ENCODE data around the gene HDAC4. TPM values are rescaled to one million over a fixed set of nuclear protein-coding genes. Genes with fewer than 3 reads are reported as not detected.
A peak's percentile ranks its signal among the peaks of the same experiment; 100 is the strongest.

HDAC4 gene
- total RNA-seq, 1 experiment from 2014 or later: 10.9 TPM

DNA sequence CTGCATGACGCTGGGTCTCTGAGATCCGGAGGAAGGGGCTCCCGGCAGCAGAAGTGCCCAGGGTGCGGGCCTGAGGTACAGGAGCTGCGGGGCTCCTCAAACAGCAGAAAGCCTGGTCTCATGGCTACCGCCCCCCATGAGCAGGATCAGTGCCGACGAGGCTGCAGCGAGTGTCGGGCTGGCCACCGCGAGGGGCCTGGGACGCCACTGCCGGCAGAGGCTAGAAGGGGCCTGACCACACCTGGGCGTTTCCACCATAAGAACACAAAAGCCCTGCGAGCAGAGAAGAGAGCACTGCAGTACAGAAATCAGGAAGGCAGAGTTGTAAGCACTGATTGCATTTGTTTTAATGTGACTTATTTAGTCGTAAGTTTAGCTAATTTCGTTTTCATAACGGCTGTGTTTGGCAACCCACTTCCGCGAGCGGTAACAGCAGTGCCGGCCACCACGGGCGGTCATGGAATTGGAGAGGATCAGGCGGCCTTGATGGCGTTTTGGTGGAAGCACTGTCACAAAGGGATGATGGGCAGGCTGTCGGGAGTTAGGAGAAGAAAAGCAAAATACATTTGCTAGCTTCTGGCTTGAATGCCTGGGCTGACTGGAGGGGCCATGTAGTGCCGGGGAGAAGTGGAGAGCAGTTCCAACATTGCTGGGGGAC is 117.4 kb downstream of the HDAC4 start:
- no peak for DNase-seq (ENCODE audit: low spot score)

DNA sequence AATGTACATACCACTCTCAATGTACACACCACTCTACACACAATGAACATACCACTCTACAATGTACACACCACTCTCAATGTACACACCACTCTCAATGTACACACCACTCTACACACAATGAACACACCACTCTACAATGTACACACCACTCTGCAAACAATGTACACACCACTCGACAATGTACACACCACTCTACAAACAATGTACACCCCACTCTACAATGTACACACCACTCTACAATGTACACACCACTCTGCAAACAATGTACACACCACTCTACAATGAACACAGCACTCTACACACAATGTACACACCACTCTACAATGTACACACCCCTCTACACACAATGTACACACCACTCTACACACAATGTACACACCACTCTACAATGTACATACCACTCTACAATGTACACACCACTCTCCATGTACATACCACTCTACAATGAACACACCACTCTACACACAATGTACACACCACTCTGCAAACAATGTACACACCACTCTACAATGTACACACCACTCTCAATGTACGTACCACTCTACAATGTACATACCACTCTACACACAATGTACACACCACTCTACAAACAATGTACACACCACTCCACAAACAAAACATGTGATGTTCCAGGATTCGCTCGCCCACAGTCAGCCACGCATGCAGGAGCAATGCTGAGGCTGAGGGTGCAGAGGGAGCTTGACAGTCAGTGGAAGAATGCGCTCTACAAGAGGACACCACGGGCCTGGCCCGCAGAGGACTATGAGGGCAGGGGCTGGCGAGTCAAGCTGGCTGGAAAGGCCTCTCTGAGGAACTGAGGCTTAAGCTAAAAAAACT is 118.2 kb downstream of the HDAC4 start:
- DNase-seq (ENCODE audit: low spot score): no peak

DNA sequence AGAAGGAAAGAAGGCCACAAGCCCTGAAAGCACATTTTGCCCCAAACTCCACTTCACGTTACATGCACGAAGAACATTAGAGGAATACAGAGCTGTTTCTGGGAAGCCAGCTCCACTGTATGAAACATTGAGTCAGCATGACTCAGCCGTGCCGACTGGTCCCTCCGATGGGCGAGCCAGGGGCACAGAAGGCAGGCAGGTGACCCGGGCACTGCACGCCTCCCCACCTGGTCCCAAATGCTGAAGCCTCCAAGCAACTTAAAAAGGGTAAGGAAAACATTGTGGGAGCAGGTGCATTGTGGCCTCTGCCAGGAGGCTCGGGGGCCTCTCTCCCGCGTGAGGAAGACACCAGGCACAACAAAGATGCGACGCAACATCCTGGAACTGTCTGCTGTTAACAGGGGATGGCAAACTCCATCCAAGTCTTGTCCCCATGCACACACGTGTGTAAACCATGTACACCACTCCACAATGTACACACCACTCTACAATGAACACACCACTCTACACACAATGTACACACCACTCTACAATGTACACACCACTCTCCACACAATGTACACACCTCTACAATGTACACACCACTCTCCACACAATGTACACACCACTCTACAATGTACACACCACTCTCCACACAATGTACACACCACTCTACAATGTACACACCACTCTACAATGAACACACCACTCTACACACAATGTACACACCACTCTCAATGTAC is 120.4 kb downstream of the HDAC4 start:
- DNase-seq (ENCODE audit: low spot score): peak; percentile 83

DNA sequence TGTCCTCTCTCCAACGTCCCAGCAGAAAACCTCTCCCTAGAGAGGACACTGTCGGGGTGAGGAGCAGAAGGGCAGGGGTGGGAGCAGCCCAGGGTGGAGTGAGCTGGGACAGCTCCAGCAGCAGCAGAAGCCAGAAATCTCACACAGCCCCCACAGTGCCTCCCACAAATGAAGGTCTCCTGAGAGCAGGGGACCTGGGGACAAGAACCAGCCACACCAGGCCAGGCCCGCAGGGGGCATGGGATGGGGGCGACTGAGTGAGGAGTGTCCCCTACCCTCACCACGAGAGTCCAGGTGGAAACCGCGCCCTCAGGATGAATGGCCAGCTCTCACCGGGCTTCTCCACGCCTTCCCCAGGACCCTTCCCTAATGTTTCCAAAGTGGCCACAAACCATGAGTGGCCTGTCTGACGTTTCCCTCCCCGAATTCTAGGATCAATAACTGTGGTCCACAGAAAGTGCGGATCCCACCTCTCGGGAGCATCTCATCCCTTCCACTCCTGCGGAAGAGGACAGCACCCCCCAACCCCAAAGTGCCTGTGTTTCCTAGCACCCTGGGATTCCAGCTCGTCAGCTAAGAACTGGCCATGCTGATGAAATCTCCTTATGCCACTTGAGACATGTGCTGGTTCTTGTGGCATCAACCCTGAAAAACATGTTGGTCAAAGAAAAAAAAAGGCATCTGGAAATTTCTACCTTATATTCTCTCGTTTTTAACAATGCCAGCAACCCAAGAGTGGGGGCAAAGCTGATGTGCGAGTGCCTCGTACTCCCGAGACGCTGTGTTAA is 121.1 kb downstream of the HDAC4 start:
- no peak for DNase-seq (ENCODE audit: low spot score)

DNA sequence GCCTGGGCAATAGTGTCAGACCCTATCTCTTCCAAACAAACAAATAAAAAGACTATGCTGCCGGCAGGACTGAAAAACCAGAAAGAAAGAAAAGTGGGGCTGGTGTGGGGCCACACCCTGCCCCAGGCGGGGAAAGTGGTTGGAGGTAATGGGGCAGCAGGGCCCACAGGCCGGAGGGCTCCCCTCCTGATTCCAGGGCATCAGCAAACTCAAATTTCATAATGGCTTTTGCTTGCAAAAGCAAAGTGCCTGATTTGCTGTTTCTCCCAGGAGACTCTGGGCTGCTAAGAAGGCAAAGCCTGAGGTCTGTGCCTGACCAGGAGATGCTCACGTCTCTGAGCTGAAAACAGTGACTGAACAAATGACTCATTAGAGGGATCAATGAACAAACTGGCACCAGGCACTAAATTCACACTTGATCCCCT is 121.9 kb downstream of the HDAC4 start:
- no peak for DNase-seq (ENCODE audit: low spot score)

DNA sequence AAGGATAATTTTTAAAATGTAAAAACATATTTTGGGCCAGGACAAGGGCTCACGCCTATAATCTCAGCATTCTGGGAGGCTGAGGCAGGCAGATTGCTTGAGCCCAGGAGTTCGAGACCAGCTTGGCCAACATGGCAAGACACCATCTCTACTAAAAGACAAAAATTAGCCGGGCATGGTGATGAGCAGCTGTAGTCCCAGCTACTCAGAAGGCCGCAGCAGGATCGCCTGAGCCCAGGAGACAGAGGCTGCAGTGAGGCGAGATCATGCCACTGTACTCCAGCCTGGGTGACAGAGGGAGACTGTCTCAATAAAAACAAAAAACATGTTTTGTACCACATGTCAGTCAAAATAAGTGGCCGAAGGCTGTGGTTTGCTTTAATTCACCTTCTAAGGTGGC is 122.5 kb downstream of the HDAC4 start:
- DNase-seq (ENCODE audit: low spot score): no peak

DNA sequence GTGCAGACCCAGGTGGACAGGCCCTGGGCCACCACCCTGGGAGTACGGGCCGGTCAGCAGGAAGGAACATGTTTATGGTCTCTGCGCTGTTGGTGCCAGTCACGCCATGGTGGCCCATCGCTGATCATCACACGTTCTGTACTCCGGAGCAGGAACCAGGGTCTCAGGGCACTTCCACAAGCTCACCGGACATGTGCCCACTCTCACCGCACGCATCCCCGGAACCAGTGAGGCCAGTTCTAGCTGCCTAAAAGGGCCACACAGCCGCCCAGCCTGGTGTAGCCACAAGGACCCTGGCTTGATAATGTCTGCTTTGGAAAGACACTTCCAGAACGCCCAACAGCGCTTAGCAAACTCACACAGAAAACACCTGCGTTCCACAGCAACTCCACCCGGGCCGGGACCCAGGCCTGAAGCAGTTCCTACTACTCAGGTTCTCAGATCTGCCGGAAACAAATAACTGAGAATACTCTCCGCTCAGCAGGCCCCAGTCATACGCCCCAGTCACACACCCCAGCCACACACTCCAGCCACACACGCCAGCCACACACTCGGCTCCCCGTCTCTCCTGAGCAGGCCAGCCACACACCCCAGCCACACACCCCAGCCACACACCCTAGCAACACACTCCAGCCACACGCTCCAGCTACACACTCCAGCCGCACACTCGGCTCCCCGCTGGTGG is 123.3 kb downstream of the HDAC4 start:
- DNase-seq (ENCODE audit: low spot score): no peak

DNA sequence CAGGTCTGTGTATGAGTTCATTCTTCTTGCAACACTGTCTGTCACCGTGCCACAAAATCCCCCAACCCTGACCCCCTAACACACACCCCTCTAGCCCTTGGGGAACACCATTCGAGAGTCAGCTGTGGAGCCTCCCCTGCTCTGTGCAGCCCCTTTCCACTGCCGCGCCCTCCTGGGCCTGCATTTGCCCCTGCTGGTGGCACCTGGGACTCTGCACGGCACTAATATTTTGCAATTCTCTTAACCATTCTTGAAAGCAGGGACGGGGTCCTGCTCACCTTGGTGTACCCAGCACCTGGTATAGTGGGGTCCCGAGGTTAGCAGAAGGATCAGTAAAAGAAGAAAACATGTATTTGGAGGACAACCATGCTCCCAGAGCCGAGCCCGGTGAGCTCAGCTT is 124.0 kb downstream of the HDAC4 start:
- DNase-seq (ENCODE audit: low spot score): no peak

DNA sequence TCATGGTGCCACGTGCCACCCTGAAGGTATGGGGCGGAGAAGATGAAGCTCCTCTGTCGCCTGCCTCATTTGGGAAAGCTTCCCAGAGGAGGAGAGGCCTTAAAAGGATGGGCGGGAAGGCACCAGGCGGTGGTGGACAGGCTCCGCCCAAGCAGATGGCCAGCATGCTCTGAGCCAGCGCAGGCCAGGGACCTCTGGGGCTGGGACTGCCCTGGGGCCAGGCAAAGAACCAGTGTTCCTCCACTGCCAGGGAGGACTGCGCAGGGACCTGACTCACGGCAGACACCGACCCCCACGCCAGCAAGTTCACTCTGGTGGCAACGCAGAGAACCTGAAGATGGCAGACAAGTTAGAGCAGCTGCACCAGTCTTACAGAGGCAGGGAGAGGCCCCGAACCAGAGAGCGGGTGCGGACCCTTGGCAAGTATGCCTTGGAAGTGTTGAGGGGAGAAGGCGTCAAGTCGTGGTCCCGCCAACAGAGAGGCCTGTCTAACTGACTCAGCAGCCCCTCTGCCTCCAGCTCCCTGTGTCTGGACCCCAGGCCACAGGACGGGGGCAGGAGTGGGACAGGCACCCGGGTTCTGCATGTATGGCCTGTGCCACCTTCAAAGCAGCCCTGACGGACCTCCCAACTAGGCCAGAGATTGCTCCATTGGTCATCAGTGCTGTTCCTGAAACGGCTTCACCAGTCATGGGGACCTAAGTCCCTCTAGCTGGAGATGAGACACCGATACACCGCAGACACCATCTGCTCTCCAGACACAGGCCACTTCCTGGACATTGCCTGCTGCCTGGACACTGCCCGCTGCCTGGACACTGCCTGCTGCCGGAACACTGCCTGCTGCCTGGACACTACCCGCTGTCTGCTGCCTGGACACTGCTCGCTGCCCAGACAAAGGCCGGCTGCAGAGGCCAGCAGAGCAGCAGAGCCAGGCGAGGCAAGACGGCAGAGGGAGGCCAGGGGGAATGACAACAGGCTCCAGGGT is 124.7 kb downstream of the HDAC4 start:
- DNase-seq (ENCODE audit: low spot score): no peak

DNA sequence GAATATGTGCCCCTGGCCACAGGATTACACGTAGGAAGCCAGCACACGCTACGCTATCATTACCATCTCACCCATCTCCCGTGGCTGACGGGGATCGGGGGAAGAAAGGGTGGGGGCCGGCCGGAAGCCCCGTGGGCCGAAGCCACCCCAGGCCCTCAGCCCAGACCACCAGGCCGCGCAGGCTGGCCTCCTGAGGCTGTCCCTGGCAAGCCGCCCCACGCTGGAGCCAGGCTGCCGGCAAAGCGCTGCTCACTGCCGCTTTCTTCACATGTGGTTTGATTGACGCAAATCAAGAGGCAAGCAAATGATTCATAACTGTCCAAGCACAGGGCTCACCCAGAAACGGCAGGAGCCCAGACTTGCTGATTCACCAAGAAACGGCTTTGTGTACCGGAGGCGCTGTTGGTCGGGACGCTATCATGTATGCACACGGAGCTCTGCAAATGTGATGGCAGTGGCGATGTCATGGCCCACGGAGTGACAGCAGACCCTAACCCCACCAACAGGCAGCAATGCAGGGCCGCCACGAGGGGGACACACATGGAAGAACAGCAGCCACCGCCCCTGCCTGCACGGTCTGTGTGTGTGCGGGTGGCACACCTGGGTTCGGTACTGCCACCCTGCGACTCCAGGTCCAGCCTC is 125.7 kb downstream of the HDAC4 start:
- no peak for DNase-seq (ENCODE audit: low spot score)

DNA sequence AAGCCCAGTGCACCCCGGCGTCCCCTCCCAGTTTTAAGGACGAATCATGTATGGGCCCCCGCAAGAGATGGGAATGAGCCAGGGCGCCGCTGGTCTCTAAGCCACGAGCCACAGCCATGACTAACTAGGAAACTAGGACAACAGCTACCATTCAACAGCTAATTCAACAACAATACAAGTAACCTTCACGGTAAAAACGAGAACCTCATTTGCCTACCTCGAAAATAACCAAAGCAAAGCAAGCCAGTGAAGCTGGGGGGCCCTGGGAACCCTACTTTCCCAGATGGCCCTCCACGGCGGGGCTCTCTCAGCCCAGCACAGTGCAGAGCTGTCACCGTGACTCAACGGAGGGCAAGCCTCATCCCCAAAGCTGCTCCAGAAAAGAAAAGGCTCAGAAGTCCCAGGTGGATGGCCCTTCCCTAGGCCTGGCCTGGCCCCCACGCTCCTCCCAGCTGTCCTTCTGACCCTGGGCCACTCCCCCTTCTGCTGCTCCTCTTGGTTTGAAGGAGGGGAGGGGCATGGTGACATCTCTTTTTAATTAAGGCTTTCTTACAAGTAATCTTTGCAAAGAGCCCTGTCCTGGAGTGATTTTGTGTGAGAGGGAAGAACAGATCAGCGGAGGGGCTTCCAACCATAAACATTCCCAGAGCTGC is 126.3 kb downstream of the HDAC4 start:
- DNase-seq (ENCODE audit: low spot score): no peak

DNA sequence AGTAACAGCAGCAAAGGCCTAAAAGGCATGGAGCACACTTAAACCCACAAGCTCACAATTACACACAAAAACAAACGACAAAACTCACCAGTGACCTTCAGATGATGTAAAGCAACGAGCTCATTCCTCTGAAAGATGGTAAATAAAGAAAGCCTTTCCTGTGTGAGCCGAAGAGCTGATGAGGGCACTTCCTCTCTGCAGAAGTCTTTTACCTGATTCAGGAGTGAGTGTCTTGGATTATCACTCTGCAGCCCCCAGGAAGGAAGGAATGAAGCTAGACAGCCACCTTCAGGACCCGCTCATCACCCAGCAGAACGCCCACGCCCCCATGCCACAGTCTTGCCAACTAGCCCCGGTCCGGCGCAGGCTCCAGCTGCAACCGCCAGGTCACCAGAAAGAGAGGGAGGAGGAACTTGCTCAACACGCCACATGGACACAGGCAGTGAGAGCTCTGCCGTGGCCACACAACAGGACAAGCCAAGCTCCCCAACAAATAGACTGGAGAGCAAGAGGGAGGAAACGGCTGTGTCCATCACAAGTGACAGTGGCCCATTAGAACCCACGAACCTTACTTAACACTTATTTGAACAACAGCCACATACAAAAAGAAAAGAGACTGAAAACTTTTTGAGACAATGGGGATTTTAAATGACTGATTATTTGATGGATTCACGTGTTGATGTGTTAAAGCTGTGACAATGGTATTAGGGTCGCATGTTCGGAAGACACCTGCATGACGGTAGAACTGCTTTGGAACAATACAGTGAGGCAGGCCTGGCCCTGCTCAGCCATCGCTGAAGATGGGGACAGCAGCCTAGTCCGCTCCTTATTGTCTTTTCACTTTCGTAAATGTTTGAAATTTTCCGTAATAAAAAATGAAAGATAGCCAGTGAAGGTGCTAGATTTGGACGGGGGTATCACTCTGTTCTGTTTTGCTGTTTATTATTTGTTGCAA is 127.3 kb downstream of the HDAC4 start:
- no peak for DNase-seq (ENCODE audit: low spot score)

DNA sequence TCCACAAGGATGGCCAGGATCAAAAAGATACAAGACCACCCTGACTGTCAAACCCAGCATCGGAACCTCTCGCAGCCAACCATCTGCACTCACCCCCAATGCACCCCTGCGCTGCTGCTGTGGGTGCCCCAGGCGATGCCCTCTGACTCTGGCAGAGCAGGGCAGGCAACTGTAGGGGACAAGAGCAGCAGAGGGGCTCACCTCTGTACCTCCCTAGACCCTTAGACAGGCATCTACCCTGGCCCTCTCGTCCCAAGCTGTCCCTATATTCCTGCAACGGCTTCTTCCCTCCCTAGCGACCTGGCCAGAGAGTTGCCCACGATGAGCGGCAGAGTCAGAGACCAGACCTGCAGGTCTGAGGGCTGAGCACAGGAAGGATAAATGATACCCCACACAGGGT is 128.2 kb downstream of the HDAC4 start:
- no peak for DNase-seq (ENCODE audit: low spot score)

DNA sequence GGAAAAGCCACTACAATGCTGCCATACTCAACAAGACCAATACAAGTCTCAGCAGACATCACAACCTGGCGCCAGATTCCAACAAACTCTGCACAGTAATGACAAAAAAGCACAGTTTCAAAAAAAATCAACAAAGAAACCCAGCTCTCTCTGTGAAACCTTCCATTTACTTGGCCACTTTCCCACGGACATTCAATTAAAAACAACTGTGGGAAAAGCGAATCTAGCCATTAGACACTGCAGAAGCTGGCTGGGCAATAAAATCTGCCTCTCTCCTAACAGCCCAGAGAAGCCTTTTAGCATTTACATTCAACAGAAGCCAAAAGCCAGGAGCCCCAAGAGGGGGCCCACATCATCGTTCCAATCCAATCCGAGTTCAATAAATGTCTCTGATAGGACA is 128.9 kb downstream of the HDAC4 start:
- DNase-seq (ENCODE audit: low spot score): no peak

DNA sequence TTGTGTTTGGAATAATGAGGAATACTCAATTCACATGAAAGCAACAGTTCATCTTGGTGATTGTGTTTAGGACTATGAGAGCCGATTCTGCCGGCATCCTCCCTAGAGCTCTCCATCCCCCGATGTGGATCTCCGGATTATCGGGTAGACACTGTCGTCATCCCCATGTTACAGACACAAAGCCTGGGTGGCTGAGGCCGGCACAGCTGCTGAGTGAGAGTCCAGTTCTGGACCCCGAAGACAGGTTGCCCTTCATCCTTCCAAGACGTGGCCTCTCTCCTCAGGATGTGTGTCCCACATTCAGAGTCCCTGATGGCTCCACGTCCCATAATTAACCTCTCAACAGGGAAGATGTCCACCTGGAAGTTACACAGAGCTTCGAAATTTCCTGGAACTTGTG is 129.3 kb downstream of the HDAC4 start:
- DNase-seq (ENCODE audit: low spot score): no peak

DNA sequence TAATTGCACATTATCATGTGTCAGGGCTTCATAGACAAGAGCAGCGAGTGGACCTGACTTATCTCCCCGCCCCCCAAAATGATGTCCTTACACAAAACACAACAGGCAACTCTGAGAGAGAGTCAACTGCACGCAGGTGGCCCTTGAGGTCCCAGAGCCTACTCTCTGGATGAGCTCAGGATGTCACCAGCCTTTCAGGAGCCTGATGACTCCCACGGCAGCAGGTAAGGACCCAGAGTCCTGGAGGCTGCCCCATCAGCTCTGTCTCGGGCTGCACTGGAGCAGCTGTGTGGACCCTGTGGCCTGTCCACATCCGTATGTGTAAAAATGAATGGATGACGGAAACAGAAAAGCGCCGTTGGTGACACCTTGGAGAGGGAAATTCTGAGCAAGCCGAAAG is 130.9 kb downstream of the HDAC4 start:
- DNase-seq (ENCODE audit: low spot score): no peak

DNA sequence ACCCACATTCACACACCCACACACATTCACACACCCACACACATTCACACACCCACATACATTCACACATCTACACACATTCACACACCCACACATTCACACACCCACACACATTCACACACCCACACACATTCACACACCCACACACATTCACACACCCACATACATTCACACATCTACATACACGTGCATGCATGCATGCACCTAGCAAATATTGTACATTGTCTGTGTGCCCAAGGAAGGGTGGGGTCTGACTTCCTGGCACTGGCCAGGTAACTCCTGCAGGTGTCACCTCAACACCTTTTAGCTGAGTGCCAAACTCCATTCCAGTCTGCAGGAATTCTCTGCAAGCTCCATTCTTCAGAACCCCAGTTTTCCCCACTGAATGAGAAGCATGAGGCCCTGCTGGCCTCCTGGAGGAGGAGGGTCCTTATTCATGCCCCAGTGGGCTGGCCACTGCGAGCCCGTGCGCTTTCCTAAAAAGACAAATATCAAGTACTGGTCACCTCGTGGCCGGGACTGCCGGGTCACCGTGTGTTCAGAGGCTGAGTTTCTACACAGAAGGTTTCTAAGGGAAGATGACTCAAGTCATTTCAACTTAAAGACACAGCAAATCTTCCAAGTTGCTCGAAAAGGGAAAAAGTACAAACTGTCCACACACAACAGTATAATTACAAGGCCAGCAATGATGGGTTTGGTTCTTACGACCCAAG is 131.5 kb downstream of the HDAC4 start:
- no peak for DNase-seq (ENCODE audit: low spot score)

Measured in A172 (cell line).